GM18508 (cell line): ENCODE measurements around the gene NEURL1B.
"Not testable (repeated sequence)": the region's sequence is repeated elsewhere in the genome, so short reads cannot be mapped to it uniquely, and the experiment has no call there.

Source experiments
- ATAC-seq: cut with Tn5 transposase; IDR thresholded peaks from one replicate; pipeline ENCODE4 v1.9.1; 2021; ENCODE audit warnings: moderate number of reproducible peaks; ENCODE audit not compliant: insufficient read depth, unreplicated experiment

NEURL1B gene

GRCh38 chr5:172647352-172648012, 6.4 kb downstream of the NEURL1B start:
- no peak for ATAC-seq

- no peak for ATAC-seq
Measured at GRCh38 chr5:172648013-172648381, 6.9 kb downstream of the NEURL1B start.

GRCh38 chr5:172648755-172649154, 7.7 kb downstream of the NEURL1B start:
- no peak for ATAC-seq

GRCh38 chr5:172656496-172656895, 15.4 kb downstream of the NEURL1B start:
- not testable (repeated sequence) for ATAC-seq

GRCh38 chr5:172657524-172658233, 16.6 kb downstream of the NEURL1B start:
- not testable (repeated sequence) for ATAC-seq

GRCh38 chr5:172658391-172658790, 17.3 kb downstream of the NEURL1B start:
- ATAC-seq, result no peak

- no peak for ATAC-seq
Measured at GRCh38 chr5:172658961-172659501, 18.0 kb downstream of the NEURL1B start.

- ATAC-seq, result no peak
Measured at GRCh38 chr5:172659570-172659908, 18.5 kb downstream of the NEURL1B start.

- no peak for ATAC-seq
Measured at GRCh38 chr5:172659909-172660628, 19.0 kb downstream of the NEURL1B start.

- ATAC-seq, result no peak
Measured at GRCh38 chr5:172660974-172661373, 19.9 kb downstream of the NEURL1B start.

GRCh38 chr5:172661526-172661925, 20.5 kb downstream of the NEURL1B start:
- no peak for ATAC-seq

- ATAC-seq, result no peak
Measured at GRCh38 chr5:172662596-172662995, 21.5 kb downstream of the NEURL1B start.

GRCh38 chr5:172664018-172664417, 23.0 kb downstream of the NEURL1B start:
- ATAC-seq, result no peak

- ATAC-seq, result no peak
Measured at GRCh38 chr5:172664681-172665541, 23.8 kb downstream of the NEURL1B start.

- no peak for ATAC-seq
Measured at GRCh38 chr5:172666251-172666650, 25.2 kb downstream of the NEURL1B start.

- ATAC-seq, result no peak
Measured at GRCh38 chr5:172667786-172668593, 26.9 kb downstream of the NEURL1B start.

GRCh38 chr5:172668594-172669071, 27.6 kb downstream of the NEURL1B start:
- no peak for ATAC-seq

- ATAC-seq, result no peak
Measured at GRCh38 chr5:172669386-172670004, 28.4 kb downstream of the NEURL1B start.

- ATAC-seq, result no peak
Measured at GRCh38 chr5:172670005-172670402, 28.9 kb downstream of the NEURL1B start.
